Activated CD8-positive, alpha-beta T cell treated with anti-CD3 and anti-CD28 coated beads for 36 hours (primary cell): Measurements from ENCODE around the gene GCNT2. TPM values are rescaled to one million over a fixed set of nuclear protein-coding genes. Genes with fewer than 3 reads are reported as not detected.
"Not testable (repeated sequence)": the region's sequence is repeated elsewhere in the genome, so short reads cannot be mapped to it uniquely, and the experiment has no call there.

Source experiments
- ATAC-seq: fragments of 200-7000 bp; cut with Tn5 transposase; one replicate; pipeline ENCODE4 v1.10.0; 2021; ENCODE audit warnings: mild to moderate bottlenecking, moderate library complexity
- CTCF ChIA-PET: fragments of 350-600 bp; sonication (Branson Sonifier 250); formaldehyde crosslinking; loops from one replicate; lab custom pipeline; 2021; ENCODE audit warnings: antibody characterized with exemption; lab: Charles Lee
- POLR2A ChIA-PET: fragments of 350-600 bp; sonication (Branson Sonifier 250); formaldehyde crosslinking; loops from one replicate; lab custom pipeline; 2021; ENCODE audit warnings: antibody characterized with exemption; lab: Charles Lee
- DNase-seq: peaks from one replicate; pipeline ENCODE4 v3.0.0-alpha.2; 2020
- H3K27ac Mint-ChIP-seq: one replicate; pipeline ENCODE4 v1.8.0; 2021; ENCODE audit warnings: mild to moderate bottlenecking, mixed read lengths
- H3K27me3 Mint-ChIP-seq: one replicate; pipeline ENCODE4 v1.8.0; 2021; ENCODE audit warnings: mixed read lengths
- H3K36me3 Mint-ChIP-seq: one replicate; pipeline ENCODE4 v1.8.0; 2021; ENCODE audit warnings: low read depth, mixed read lengths
- H3K4me1 Mint-ChIP-seq: one replicate; pipeline ENCODE4 v1.8.0; 2021; ENCODE audit warnings: low read depth, mixed read lengths
- H3K4me3 Mint-ChIP-seq: one replicate; pipeline ENCODE4 v1.8.0; 2021; ENCODE audit warnings: mild to moderate bottlenecking, moderate library complexity, mixed read lengths
- H3K9me3 Mint-ChIP-seq: one replicate; pipeline ENCODE4 v1.8.0; 2021; ENCODE audit warnings: mixed read lengths
- CTCF ChIP-seq: fragments of 200-600 bp; IDR thresholded peaks from one replicate; pipeline ENCODE4 v1.8.0; 2022; ENCODE audit warnings: antibody characterized with exemption, mild to moderate bottlenecking
- intact Hi-C: fragments of 100-400 bp; cut with micrococcal nuclease; formaldehyde crosslinking; loops from one replicate; pipeline ENCODE4 v1.10.0; 2022
- total RNA-seq, 2 experiments: library from RNA; stranded (reverse); gene quantifications; one replicate each; pipeline ENCODE4 v1.2.3, GENCODE V29; 2021

GCNT2 gene
- total RNA-seq, 2 experiments from 2014 or later, result 2.3 to 2.7 TPM

DNA sequence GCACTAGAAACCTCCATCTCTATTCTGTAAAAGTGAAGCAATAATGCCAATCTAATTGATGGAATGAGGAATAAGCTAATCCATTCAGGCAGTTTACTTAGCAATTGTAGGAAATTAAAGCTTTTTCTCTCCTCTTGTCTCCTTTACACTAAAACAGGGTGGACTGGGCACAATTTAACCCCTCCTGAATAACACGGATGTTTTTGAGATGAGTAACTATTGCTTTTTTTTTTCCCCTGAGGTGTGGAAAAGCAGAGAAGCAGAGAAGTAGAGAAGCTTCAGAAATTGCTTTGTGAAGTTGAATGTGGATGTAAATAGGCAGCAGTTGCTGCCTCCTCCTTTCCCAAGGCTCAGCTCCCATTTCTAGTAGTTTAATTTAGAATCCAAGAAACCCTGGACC is 40.0 kb upstream of the GCNT2 start:
- POLR2A ChIA-PET, result no interaction called here
- CTCF ChIA-PET, result interaction anchor here (1.1 to 6.1 kb wide), 4 partner anchors 29 to 320 kb away, joined by 3 to 55 read pairs (median 4); no protein-coding TSS in a partner anchor
- no peak for DNase-seq
- no peaks in the 10 kb centered on the region for H3K36me3 Mint-ChIP-seq
- H3K27me3 Mint-ChIP-seq, result peaks cover 2% of the 10 kb centered on the region
- H3K4me1 Mint-ChIP-seq, result no peaks in the 10 kb centered on the region
- intact Hi-C loops, result no loop called here
- no peak for ATAC-seq
- H3K9me3 Mint-ChIP-seq, result no peaks in the 10 kb centered on the region
- no peak overlapping the region for H3K4me3 Mint-ChIP-seq
- H3K27ac Mint-ChIP-seq, result no peak overlapping the region
- TF ChIP-seq CTCF, result no peak

DNA sequence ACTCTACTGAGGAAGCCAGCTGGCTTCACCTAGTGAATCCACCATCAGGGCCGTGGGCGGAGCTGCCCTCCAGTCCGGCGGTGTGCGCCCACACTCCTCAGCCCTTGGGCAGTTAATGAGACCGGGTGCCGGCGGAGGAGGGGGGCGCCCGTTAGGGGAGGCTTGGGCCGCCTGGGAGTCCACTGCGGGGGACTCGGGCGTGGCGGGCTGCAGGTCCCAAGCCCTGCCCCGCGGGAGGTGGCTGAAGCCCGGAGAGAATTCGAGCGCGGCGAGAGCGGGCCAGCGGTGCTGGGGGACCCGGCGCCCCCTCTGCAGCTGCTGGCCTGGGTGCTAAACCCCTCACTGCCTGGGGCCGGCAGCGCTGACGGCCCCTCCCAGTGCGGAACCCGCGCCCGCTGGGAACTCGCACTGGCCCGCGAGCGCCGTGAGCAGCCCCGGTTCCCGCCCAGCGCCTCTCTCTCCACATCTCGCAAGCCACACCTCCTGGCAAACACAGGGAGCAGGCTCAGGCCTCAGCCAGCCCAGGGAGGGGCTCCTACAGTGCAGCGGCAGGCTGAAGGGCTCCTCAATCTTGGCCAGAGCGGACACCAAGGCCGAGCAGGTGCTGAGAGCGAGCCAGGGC is 38.4 kb upstream of the GCNT2 start:
- intact Hi-C loops, result no loop called here
- ChIA-PET CTCF (interaction anchor here (6.1 kb wide), 1 partner anchor 319 kb away, joined by 55 read pairs; no protein-coding TSS in a partner anchor), POLR2A (interaction anchor here (0.6 kb wide), 1 partner anchor 1558 kb away, joined by 3 read pairs; no protein-coding TSS in a partner anchor)
- no peaks in the 10 kb centered on the region for H3K4me1 Mint-ChIP-seq
- H3K27me3 Mint-ChIP-seq, result peaks cover 2% of the 10 kb centered on the region
- no peak for ATAC-seq
- H3K9me3 Mint-ChIP-seq, result no peaks in the 10 kb centered on the region
- no peak overlapping the region for H3K4me3 Mint-ChIP-seq
- TF ChIP-seq CTCF, result no peak
- H3K36me3 Mint-ChIP-seq, result no peaks in the 10 kb centered on the region
- no peak for DNase-seq
- H3K27ac Mint-ChIP-seq, result no peak overlapping the region

GRCh38 chr6:10484912-10485311 is 36.2 kb upstream of the GCNT2 start:
- ATAC-seq (no peak), DNase-seq (no peak)
- Mint-ChIP-seq H3K27me3 (peaks cover under 1% of the 10 kb centered on the region), H3K27ac (no peak overlapping the region), H3K4me3 (no peak overlapping the region), H3K36me3 (no peaks in the 10 kb centered on the region), H3K9me3 (no peaks in the 10 kb centered on the region), H3K4me1 (no peaks in the 10 kb centered on the region)
- POLR2A ChIA-PET, result no interaction called here
- CTCF ChIA-PET, result no interaction called here
- TF ChIP-seq CTCF, result no peak
- intact Hi-C loops, result no loop called here

- H3K27me3 Mint-ChIP-seq, result no peaks in the 10 kb centered on the region
- ATAC-seq (no peak), DNase-seq (no peak)
- H3K36me3 Mint-ChIP-seq, result no peaks in the 10 kb centered on the region
- H3K27ac Mint-ChIP-seq, result no peak overlapping the region
- no peaks in the 10 kb centered on the region for H3K9me3 Mint-ChIP-seq
- no peak for TF ChIP-seq CTCF
- CTCF ChIA-PET, result no interaction called here
- H3K4me1 Mint-ChIP-seq, result no peaks in the 10 kb centered on the region
- H3K4me3 Mint-ChIP-seq, result no peak overlapping the region
- intact Hi-C loops, result no loop called here
- POLR2A ChIA-PET, result no interaction called here
Measured at GRCh38 chr6:10485406-10485805, 35.7 kb upstream of the GCNT2 start.

GRCh38 chr6:10486215-10486614 is 34.9 kb upstream of the GCNT2 start:
- no peaks in the 10 kb centered on the region for H3K9me3 Mint-ChIP-seq

DNA sequence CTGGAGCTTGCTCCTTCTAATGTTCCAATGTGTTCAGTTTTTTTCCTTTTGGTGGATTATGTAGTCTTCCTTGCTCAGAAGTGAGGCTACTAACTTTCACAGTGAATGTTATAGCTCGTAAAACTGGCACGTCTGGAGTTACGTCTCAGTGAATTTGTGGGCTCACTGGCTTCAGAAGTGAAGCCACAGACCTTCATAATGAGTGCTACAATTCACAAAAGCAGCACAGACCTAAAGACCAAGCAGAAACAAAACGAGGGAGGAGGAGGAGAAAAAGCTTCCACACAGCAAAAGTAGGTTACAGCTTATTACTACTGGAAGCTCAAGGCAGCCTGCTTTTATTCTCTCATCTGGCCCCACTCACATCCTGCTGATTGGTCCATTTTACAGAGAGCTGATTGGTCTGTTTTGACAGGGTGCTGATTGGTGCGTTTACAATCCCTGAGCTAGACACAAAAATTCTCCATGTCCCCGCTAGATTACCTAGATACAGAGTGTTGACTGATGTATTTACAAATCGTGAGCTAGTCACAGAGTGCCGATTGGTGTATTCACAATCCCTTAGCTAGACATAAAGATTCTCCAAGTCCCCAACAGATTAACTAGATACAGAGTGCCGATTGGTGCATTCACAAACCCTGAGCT is 34.1 kb upstream of the GCNT2 start:
- H3K9me3 Mint-ChIP-seq, H3K27ac Mint-ChIP-seq, DNase-seq, H3K4me1 Mint-ChIP-seq, H3K36me3 Mint-ChIP-seq, POLR2A ChIA-PET, intact Hi-C loops, ATAC-seq, H3K4me3 Mint-ChIP-seq, H3K27me3 Mint-ChIP-seq: not testable (repeated sequence)
- CTCF ChIA-PET, result interaction anchor here (1.2 kb wide), 1 partner anchor 8 kb away, joined by 6 read pairs; no protein-coding TSS in a partner anchor

More at GRCh38 chr6:10486215-10486614, 34.9 kb upstream of the GCNT2 start:
- H3K4me1 Mint-ChIP-seq, result no peaks in the 10 kb centered on the region
- CTCF ChIA-PET, result no interaction called here
- ATAC-seq (no peak), DNase-seq (no peak)
- TF ChIP-seq CTCF, result no peak
- POLR2A ChIA-PET, result no interaction called here
- intact Hi-C loops, result no loop called here
- H3K4me3 Mint-ChIP-seq, result no peak overlapping the region
- no peaks in the 10 kb centered on the region for H3K36me3 Mint-ChIP-seq
- H3K27ac Mint-ChIP-seq, result no peak overlapping the region
- H3K27me3 Mint-ChIP-seq, result no peaks in the 10 kb centered on the region
